ENCODE results near the gene MYO3B. TPM values are rescaled to one million over a fixed set of nuclear protein-coding genes. Genes with fewer than 3 reads are reported as not detected.
A peak's percentile ranks its signal among the peaks of the same experiment; 100 is the strongest.
"Not testable (repeated sequence)": the region's sequence is repeated elsewhere in the genome, so short reads cannot be mapped to it uniquely, and the experiment has no call there.

MYO3B gene
- total RNA-seq, 2 donors from 2014 or later = 5.2 to 10.9 TPM

DNA sequence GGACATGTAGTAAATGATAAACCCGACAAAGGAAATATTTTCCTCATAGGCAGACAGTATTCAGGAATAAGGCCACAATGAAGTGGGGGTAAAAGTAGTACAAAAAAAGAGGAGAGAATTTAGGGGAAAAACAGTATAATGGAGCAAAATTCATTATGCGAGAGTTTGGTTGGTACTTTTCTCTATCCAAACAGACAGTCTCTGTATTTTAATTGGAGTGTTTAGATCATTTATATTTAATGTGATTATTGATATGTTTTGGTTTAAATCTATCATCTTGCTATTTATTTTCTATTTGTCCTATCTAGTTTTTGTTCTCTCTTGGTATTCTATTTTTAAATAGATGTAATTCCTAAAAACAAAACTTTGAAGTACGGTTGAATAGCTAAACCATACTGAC lies 366.9 kb downstream of the MYO3B start:
- no peak for DNase-seq
- Histone ChIP-seq H3K27ac (ENCODE audit: low read depth, low read length) (no peak overlapping the region), H3K9ac (ENCODE audit: extremely low read depth, low read length, poor library complexity, severe bottlenecking) (no peak overlapping the region), H3K9me3 (ENCODE audit: control insufficient read depth, low read length) (peaks cover 26% of the 10 kb centered on the region), H3K36me3 (ENCODE audit: control insufficient read depth, insufficient read depth, low read length) (no peaks in the 10 kb centered on the region), H3K27me3 (ENCODE audit: control insufficient read depth, insufficient read depth, low read length, poor library complexity, severe bottlenecking) (no peaks in the 10 kb centered on the region), H3K4me1 (ENCODE audit: control insufficient read depth, insufficient read depth, low read length) (peaks cover 3% of the 10 kb centered on the region), H3K4me3 (ENCODE audit: low read length) (no peak overlapping the region)
- Mint-ChIP-seq H3K4me1 (peaks cover 11% of the 10 kb centered on the region), H3K27me3 (ENCODE audit: insufficient read depth) (no peaks in the 10 kb centered on the region), H3K9me3 (peaks cover 11% of the 10 kb centered on the region), H3K27ac (no peak overlapping the region), H3K36me3 (ENCODE audit: low read depth) (peaks cover 8% of the 10 kb centered on the region), H3K4me3 (no peak overlapping the region)
- TF ChIP-seq, protein P1, sequence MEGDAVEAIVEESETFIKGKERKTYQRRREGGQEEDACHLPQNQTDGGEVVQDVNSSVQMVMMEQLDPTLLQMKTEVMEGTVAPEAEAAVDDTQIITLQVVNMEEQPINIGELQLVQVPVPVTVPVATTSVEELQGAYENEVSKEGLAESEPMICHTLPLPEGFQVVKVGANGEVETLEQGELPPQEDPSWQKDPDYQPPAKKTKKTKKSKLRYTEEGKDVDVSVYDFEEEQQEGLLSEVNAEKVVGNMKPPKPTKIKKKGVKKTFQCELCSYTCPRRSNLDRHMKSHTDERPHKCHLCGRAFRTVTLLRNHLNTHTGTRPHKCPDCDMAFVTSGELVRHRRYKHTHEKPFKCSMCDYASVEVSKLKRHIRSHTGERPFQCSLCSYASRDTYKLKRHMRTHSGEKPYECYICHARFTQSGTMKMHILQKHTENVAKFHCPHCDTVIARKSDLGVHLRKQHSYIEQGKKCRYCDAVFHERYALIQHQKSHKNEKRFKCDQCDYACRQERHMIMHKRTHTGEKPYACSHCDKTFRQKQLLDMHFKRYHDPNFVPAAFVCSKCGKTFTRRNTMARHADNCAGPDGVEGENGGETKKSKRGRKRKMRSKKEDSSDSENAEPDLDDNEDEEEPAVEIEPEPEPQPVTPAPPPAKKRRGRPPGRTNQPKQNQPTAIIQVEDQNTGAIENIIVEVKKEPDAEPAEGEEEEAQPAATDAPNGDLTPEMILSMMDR (conservative IDR thresholded peaks at IDR 0.05) = no peak
- WGBS, 2 experiments (ENCODE audit: insufficient coverage in 1 of 2, insufficient read length in 1 of 2) = 100% methylated on average over 1 to 3 of the region's 3 CpGs

DNA sequence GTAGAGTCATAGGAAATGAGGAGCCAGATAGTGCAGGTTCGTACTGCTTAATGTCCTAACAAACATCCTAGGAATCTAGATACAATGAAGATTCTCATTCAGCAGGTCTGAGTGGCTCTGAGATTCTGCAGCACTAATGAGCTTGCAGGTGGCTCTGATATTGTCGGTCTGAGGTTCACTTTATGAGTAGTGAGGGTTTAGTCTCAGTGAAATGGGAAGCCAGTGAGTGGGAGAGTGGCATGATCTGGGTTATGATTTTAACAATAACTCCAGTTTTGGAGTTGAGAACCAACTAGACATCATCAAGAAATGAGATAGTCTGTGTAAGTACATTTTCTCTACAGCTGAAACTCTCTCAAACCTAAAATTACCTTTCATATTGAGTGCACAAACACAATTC lies 370.4 kb downstream of the MYO3B start:
- H3K27ac Mint-ChIP-seq = no peak overlapping the region
- H3K36me3 Mint-ChIP-seq (ENCODE audit: low read depth) = peaks cover 23% of the 10 kb centered on the region
- Histone ChIP-seq H3K4me1 (ENCODE audit: control insufficient read depth, insufficient read depth, low read length) (no peaks in the 10 kb centered on the region), H3K36me3 (ENCODE audit: control insufficient read depth, insufficient read depth, low read length) (no peaks in the 10 kb centered on the region), H3K9ac (ENCODE audit: extremely low read depth, low read length, poor library complexity, severe bottlenecking) (no peak overlapping the region), H3K27me3 (ENCODE audit: control insufficient read depth, insufficient read depth, low read length, poor library complexity, severe bottlenecking) (no peaks in the 10 kb centered on the region), H3K9me3 (ENCODE audit: control insufficient read depth, low read length) (peaks cover 46% of the 10 kb centered on the region), H3K27ac (ENCODE audit: low read depth, low read length) (no peak overlapping the region), H3K4me3 (ENCODE audit: low read length) (no peak overlapping the region)
- H3K4me1 Mint-ChIP-seq = peaks cover 5% of the 10 kb centered on the region
- peaks cover 3% of the 10 kb centered on the region for H3K27me3 Mint-ChIP-seq (ENCODE audit: insufficient read depth)
- no peak for DNase-seq
- H3K4me3 Mint-ChIP-seq = no peak overlapping the region
- H3K9me3 Mint-ChIP-seq = peaks cover 36% of the 10 kb centered on the region
- 91 to 92% methylated on average over 2 of the region's 2 CpGs for WGBS, 2 experiments (ENCODE audit: insufficient coverage in 1 of 2, insufficient read length in 1 of 2)
- TF ChIP-seq, protein P1 (conservative IDR thresholded peaks at IDR 0.05) = no peak

DNA sequence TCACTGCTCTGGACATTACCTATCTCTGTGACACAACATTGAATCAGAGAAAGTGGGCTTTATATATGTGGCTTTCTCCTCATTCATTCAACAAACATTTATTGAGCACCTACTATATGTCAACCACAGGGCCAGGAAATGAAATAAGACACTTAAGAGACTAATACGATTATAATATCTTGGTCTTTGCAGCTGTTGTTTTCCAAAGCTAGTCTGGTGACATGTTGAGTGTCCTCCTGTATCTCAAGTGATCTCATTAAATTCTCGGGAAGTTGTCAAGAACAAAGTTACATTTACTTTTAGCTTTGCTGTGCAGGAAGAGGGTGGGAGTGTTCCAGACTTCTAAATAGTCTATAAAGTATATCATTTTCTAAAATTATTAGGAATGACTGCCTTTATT lies 372.6 kb downstream of the MYO3B start:
- H3K9ac ChIP-seq (ENCODE audit: extremely low read depth, low read length, poor library complexity, severe bottlenecking) = no peak overlapping the region
- 94 to 100% methylated on average over 1 to 2 of the region's 2 CpGs for WGBS, 2 experiments (ENCODE audit: insufficient coverage in 1 of 2, insufficient read length in 1 of 2)

DNA sequence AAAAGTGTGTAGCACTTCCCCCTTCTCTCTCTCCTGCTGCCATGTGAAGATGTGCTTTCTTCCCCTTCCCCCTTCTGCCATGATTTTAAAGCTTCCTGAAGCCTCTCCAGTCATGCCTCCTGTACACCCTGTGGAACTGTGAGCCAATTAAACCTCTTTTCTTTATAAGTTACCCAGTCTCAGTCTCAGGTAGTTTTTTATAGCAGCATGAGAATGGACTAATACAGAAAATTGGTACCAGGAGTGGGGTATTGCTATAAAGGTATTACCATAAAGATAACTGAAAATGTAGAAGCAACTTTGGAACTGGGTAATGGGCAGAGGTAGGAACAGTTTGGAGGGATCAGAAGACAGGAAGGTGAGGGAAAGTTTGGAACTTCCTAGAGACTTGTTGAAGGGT lies 374.0 kb downstream of the MYO3B start:
- H3K27ac ChIP-seq (ENCODE audit: low read depth, low read length); H3K36me3 ChIP-seq (ENCODE audit: control insufficient read depth, insufficient read depth, low read length); H3K9ac ChIP-seq (ENCODE audit: extremely low read depth, low read length, poor library complexity, severe bottlenecking); H3K27me3 ChIP-seq (ENCODE audit: control insufficient read depth, insufficient read depth, low read length, poor library complexity, severe bottlenecking); H3K27ac Mint-ChIP-seq; H3K4me3 Mint-ChIP-seq; H3K4me1 ChIP-seq (ENCODE audit: control insufficient read depth, insufficient read depth, low read length); DNase-seq; H3K27me3 Mint-ChIP-seq (ENCODE audit: insufficient read depth); H3K4me1 Mint-ChIP-seq: not testable (repeated sequence)
- Mint-ChIP-seq H3K9me3 (peaks cover 34% of the 10 kb centered on the region), H3K36me3 (ENCODE audit: low read depth) (peaks cover 24% of the 10 kb centered on the region)
- Histone ChIP-seq H3K4me3 (ENCODE audit: low read length) (peak overlapping the region; percentile 66), H3K9me3 (ENCODE audit: control insufficient read depth, low read length) (peaks cover 21% of the 10 kb centered on the region)

More for the DNA sequence above, 372.6 kb downstream of the MYO3B start:
- H3K27ac ChIP-seq (ENCODE audit: low read depth, low read length) = no peak overlapping the region
- no peaks in the 10 kb centered on the region for H3K36me3 ChIP-seq (ENCODE audit: control insufficient read depth, insufficient read depth, low read length)
- H3K27me3 Mint-ChIP-seq (ENCODE audit: insufficient read depth) = peaks cover 3% of the 10 kb centered on the region
- no peaks in the 10 kb centered on the region for H3K27me3 ChIP-seq (ENCODE audit: control insufficient read depth, insufficient read depth, low read length, poor library complexity, severe bottlenecking)
- H3K9me3 Mint-ChIP-seq = peaks cover 36% of the 10 kb centered on the region
- no peak overlapping the region for H3K4me3 ChIP-seq (ENCODE audit: low read length)
- H3K27ac Mint-ChIP-seq = no peak overlapping the region
- H3K4me3 Mint-ChIP-seq = no peak overlapping the region
- peaks cover 23% of the 10 kb centered on the region for H3K36me3 Mint-ChIP-seq (ENCODE audit: low read depth)
- H3K9me3 ChIP-seq (ENCODE audit: control insufficient read depth, low read length) = peaks cover 28% of the 10 kb centered on the region
- TF ChIP-seq, protein P1 (conservative IDR thresholded peaks at IDR 0.05) = no peak
- no peak for DNase-seq
- H3K4me1 Mint-ChIP-seq = peaks cover 5% of the 10 kb centered on the region
- no peaks in the 10 kb centered on the region for H3K4me1 ChIP-seq (ENCODE audit: control insufficient read depth, insufficient read depth, low read length)
